Measurements from ENCODE around the gene MT3.

- TF ChIP-seq POLR2AphosphoS5 (IDR thresholded peaks at IDR 0.05; ENCODE audit: borderline replicate concordance, low read depth, low read length) = no peak
- TF ChIP-seq EZH2 (IDR thresholded peaks at IDR 0.05) = no peak
Observed at GRCh38 chr16:56583351-56584168, 5.8 kb upstream of the MT3 start.

Data from SK-N-MC (cell line).